Tibial nerve (tissue), 3 donors: Measurements from ENCODE around the gene POLR2F.

Experiments used
- CTCF ChIP-seq, 5 experiments: fragments of 200-600 bp in 3 of 5; fragments of 450-650 bp in 2 of 5; sonication (generic) in 3 of 5; IDR thresholded peaks; one replicate each; pipeline ENCODE4 v1.5.1; 2016 to 2019; ENCODE audit warnings: antibody characterized with exemption in 5 of 5, mild to moderate bottlenecking in 3 of 5, moderate library complexity in 2 of 5
- POLR2A ChIP-seq, 2 donors: fragments of 450-650 bp; IDR thresholded peaks; one replicate each; pipeline ENCODE4 v1.6.1; 2017; ENCODE audit warnings: antibody characterized with exemption in 2 of 2, mild to moderate bottlenecking in 2 of 2, moderate library complexity in 2 of 2

- TF ChIP-seq CTCF (IDR thresholded peaks at IDR 0.05) (no peak), POLR2A (IDR thresholded peaks at IDR 0.05) (no peak)
These were observed 34.8 kb upstream of the POLR2F start for GRCh38 chr22:37918580-37919270.
